Esophagus muscularis mucosa (tissue), 4 donors: ENCODE results near the gene COL5A1.
"Not testable (repeated sequence)": the region's sequence is repeated elsewhere in the genome, so short reads cannot be mapped to it uniquely, and the experiment has no call there.

Experiments used
- CTCF ChIP-seq, 3 experiments: fragments of 200-600 bp in 2 of 3; fragments of 450-650 bp in 1 of 3; sonication (generic) in 2 of 3; IDR thresholded peaks; one replicate each; pipeline ENCODE4 v1.5.1; 2017 to 2019; ENCODE audit warnings: antibody characterized with exemption in 3 of 3, mild to moderate bottlenecking in 2 of 3, moderate library complexity in 1 of 3
- EP300 ChIP-seq: sonication (generic); formaldehyde crosslinking; IDR thresholded peaks from one replicate; pipeline ENCODE4 v1.6.1; 2017; ENCODE audit warnings: antibody characterized with exemption
- POLR2A ChIP-seq: fragments of 450-650 bp; IDR thresholded peaks from one replicate; pipeline ENCODE4 v1.6.1; 2017; ENCODE audit warnings: antibody characterized with exemption, moderate library complexity, mild to moderate bottlenecking, low read depth
- POLR2AphosphoS5 ChIP-seq, 2 donors: sonication (generic); formaldehyde crosslinking; IDR thresholded peaks; one replicate each; pipeline ENCODE4 v1.6.1; 2017; ENCODE audit warnings: antibody characterized with exemption in 2 of 2

GRCh38 chr9:134703730-134704114 is 62.1 kb downstream of the COL5A1 start:
- TF ChIP-seq CTCF (IDR thresholded peaks at IDR 0.05); POLR2A; POLR2AphosphoS5 (IDR thresholded peaks at IDR 0.05); EP300: not testable (repeated sequence)
